Endothelial cell of umbilical vein (primary cell): ENCODE measurements around the gene GYS1. TPM values are rescaled to one million over a fixed set of nuclear protein-coding genes. Genes with fewer than 3 reads are reported as not detected.

Experiments
- BruUV-seq: library from RNA; stranded (reverse); fragments of 400-500 nt; replicated peaks from 2 replicates; lab custom pipeline; 2021; lab: Mats Ljungman, UMichigan
- CTCF ChIA-PET: fragments of 300-600, 350-600 bp; sonication (Branson Sonifier 250); formaldehyde crosslinking; loops from one replicate; lab custom pipeline; 2021; ENCODE audit warnings: antibody characterized with exemption, inconsistent platforms; lab: Charles Lee
- POLR2A ChIA-PET: fragments of 300-600, 350-600 bp; sonication (Branson Sonifier 250); formaldehyde crosslinking; loops from one replicate; lab custom pipeline; 2021; ENCODE audit warnings: antibody characterized with exemption, inconsistent platforms; lab: Charles Lee
- DNase-seq: peaks from one replicate; pipeline ENCODE4 v3.0.0-alpha.2; 2011; ENCODE audit warnings: low read depth, low spot score
- FAIRE-seq: peaks from 2 replicates; lab custom pipeline; 2011; peaks lifted over from hg19 to GRCh38; lab: Jason Lieb, UNC
- H2AFZ ChIP-seq: 2 replicates; pipeline ENCODE4 v1.6.0; 2012; ENCODE audit warnings: low read depth, low read length, control low read depth, inconsistent platforms
- H3K27ac ChIP-seq: 2 replicates; pipeline ENCODE4 v1.5.1; 2011; ENCODE audit warnings: low read depth, mild to moderate bottlenecking, control low read depth, low read length, moderate library complexity; ENCODE audit not compliant: insufficient read depth
- H3K27me3 ChIP-seq, 2 experiments: 2 replicates each; pipeline versions ENCODE4 v1.6.0 to v1.6.1; 2011; ENCODE audit warnings: low read length in 2 of 2, mixed read lengths in 1 of 2; ENCODE audit not compliant: control insufficient read depth in 2 of 2, insufficient read depth in 2 of 2
- H3K36me3 ChIP-seq, 2 experiments: 2 replicates in 1 of 2; 3 replicates in 1 of 2; pipeline ENCODE4 v1.5.1; 2011; ENCODE audit warnings: low read length in 2 of 2, mild to moderate bottlenecking in 1 of 2, moderate library complexity in 1 of 2; ENCODE audit not compliant: control insufficient read depth in 2 of 2, insufficient read depth in 2 of 2; ENCODE audit errors: extremely low read depth in 1 of 2
- H3K4me1 ChIP-seq: 3 replicates; pipeline ENCODE4 v1.5.1; 2011; ENCODE audit warnings: mild to moderate bottlenecking, low read length; ENCODE audit not compliant: control insufficient read depth, insufficient read depth; ENCODE audit errors: extremely low read depth
- H3K4me2 ChIP-seq: 2 replicates; pipeline ENCODE4 v1.6.1; 2011; ENCODE audit warnings: low read length, control low read depth, mixed read lengths; ENCODE audit not compliant: insufficient read depth
- H3K4me3 ChIP-seq, 3 experiments: fragments of 200-600 bp in 1 of 3; sonication (generic), shearing (Covaris generic) in 1 of 3; replicated peaks in 1 of 3; 2 replicates each; pipeline ENCODE4 v1.5.1; 2011 to 2016; ENCODE audit warnings: control low read depth in 3 of 3, low read length in 3 of 3, mild to moderate bottlenecking in 2 of 3, inconsistent platforms in 1 of 3, low read depth in 1 of 3, moderate library complexity in 1 of 3; ENCODE audit not compliant: insufficient read depth in 1 of 3
- H3K79me2 ChIP-seq: 2 replicates; pipeline ENCODE4 v1.6.0; 2012; ENCODE audit warnings: low read length, inconsistent platforms; ENCODE audit not compliant: control insufficient read depth, insufficient read depth
- H3K9ac ChIP-seq: replicated peaks from 2 replicates; pipeline ENCODE3; 2011; ENCODE audit warnings: low read length, control low read depth; ENCODE audit not compliant: insufficient read depth; ENCODE audit errors: extremely low read depth
- H3K9me1 ChIP-seq: replicated peaks from 3 replicates; pipeline ENCODE4 v1.6.0; 2011; ENCODE audit warnings: mild to moderate bottlenecking, low read length; ENCODE audit not compliant: control insufficient read depth, insufficient read depth; ENCODE audit errors: extremely low read depth
- H3K9me3 ChIP-seq: replicated peaks from 2 replicates; pipeline ENCODE4 v1.5.1; 2012; ENCODE audit warnings: low read length, inconsistent platforms; ENCODE audit not compliant: control insufficient read depth, insufficient read depth
- H4K20me1 ChIP-seq: replicated peaks from 2 replicates; pipeline ENCODE3; 2011; ENCODE audit warnings: mild to moderate bottlenecking, low read length; ENCODE audit not compliant: control insufficient read depth, insufficient read depth; ENCODE audit errors: extremely low read depth
- EZH2 ChIP-seq: IDR thresholded peaks from 2 replicates; pipeline ENCODE4 v1.6.1; 2012; ENCODE audit warnings: borderline replicate concordance, low read depth, mild to moderate bottlenecking, moderate library complexity, low read length, inconsistent platforms; ENCODE audit not compliant: severe bottlenecking
- FOS ChIP-seq: IDR thresholded peaks from 2 replicates; pipeline ENCODE4 v1.6.1; 2011; ENCODE audit warnings: mild to moderate bottlenecking, low read length, moderate library complexity, borderline replicate concordance; ENCODE audit not compliant: insufficient read depth
- JUN ChIP-seq: IDR thresholded peaks from 2 replicates; pipeline ENCODE4 v1.6.1; 2011; ENCODE audit warnings: borderline replicate concordance, low read depth; ENCODE audit not compliant: insufficient read length, insufficient read depth
- MYC ChIP-seq: IDR thresholded peaks from one replicate; pipeline ENCODE4 v1.6.1; 2011; ENCODE audit warnings: mild to moderate bottlenecking, low read depth, low read length
- POLR2A ChIP-seq: IDR thresholded peaks from 2 replicates; pipeline ENCODE4 v1.6.1; 2012; ENCODE audit warnings: low read depth, mild to moderate bottlenecking, control low read depth, low read length
- dilution Hi-C: fragments of 300-500 bp; cut with MboI; formaldehyde crosslinking; loops from one replicate; pipeline ENCODE4 v1.15.0; 2019; ENCODE audit warnings: low sequenced_read_pairs; ENCODE audit not compliant: extremely low pct_ligation_motif_present
- intact Hi-C: fragments of 100-400 bp; cut with micrococcal nuclease; formaldehyde crosslinking; loops from one replicate; pipeline ENCODE4 v1.10.0; 2022
- polyA plus RNA-seq, 4 experiments: library from polyadenylated mRNA; depleted of rRNA in 3 of 4; stranded (reverse) in 3 of 4; unstranded in 1 of 4; fragments of >200 nt; gene quantifications; 2 replicates each; pipeline versions ENCODE4 v1.2.1 to v1.2.3, GENCODE V29; 2011 to 2012; ENCODE audit warnings: missing spikeins in 1 of 4
- total RNA-seq: library from RNA; stranded (reverse); gene quantifications from 2 replicates; pipeline ENCODE4 v1.2.3, GENCODE V29; 2021
- TF ChIP-seq, protein P1 (sequence below), 2 donors: IDR thresholded peaks; 1 replicate in 1 of 2; 2 replicates in 1 of 2; pipeline ENCODE4 v1.5.1; 2011; ENCODE audit warnings: low read length in 2 of 2, mild to moderate bottlenecking in 2 of 2, moderate library complexity in 2 of 2, control low read depth in 1 of 2, inconsistent platforms in 1 of 2, low read depth in 1 of 2; ENCODE audit not compliant: insufficient read depth in 1 of 2; ENCODE audit errors: extremely low read depth in 1 of 2

The GYS1 gene
- total and polyA plus RNA-seq, 2 donors (not counting 3 experiments of a cell fraction or from before 2014, with no cell fraction given): 39.0 to 58.9 TPM

DNA sequence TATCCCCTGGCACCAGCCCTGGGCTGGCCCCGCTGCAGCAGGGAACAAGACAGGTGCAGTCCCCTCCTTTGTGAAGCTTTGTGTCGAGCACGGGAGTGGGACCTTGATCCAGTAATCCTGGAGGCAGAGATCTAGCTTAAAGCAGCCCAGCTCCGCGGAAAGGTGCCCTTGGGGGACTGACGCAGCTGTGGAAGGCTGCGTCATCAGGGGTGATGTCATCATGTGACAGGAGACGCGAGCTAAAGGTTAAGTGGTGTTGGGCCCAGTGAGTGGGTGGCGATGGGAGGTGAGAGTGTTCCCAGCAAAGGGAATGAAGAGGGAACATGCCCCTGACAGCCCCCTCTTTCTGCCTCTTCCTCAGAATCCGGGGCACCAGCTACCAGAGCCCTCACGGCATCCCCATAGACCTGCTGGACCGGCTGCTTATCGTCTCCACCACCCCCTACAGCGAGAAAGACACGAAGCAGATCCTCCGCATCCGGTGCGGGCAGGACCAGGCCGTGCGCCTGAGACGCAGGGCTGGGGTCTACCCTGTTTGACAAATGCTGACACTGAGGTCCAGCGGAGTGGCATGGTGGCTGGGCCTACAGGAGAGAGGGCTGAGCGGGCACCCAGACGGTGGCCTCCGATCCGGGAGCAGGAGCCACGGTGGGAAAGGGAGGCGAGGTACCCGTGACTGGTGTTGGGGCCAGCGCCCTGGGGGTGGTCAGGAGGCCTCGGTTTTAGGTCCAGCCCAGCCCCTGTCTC lies 21.2 kb upstream of the GYS1 start:
- intact Hi-C loops (no loop called here), dilution Hi-C loops (no loop called here)
- FAIRE-seq: no peak
- Histone ChIP-seq H3K4me2 (no peak overlapping the region), H3K9ac (no peak overlapping the region), H3K36me3 (peaks cover 0 to 32% of the 10 kb centered on the region in 2 experiments), H3K4me1 (peaks cover 10% of the 10 kb centered on the region), H3K27ac (no peak overlapping the region), H4K20me1 (no peaks in the 10 kb centered on the region), H3K79me2 (no peaks in the 10 kb centered on the region), H3K9me1 (no peaks in the 10 kb centered on the region), H2AFZ (no peak overlapping the region), H3K27me3 (no peaks in the 10 kb centered on the region), H3K4me3 (no peak overlapping the region), H3K9me3 (no peaks in the 10 kb centered on the region)
- CTCF ChIA-PET: interaction anchor here (1.0 to 7.2 kb wide), 2 partner anchors 14 to 83 kb away, joined by 3 to 59 read pairs; no protein-coding TSS in a partner anchor
- no peak for DNase-seq
- TF ChIP-seq, protein P1, sequence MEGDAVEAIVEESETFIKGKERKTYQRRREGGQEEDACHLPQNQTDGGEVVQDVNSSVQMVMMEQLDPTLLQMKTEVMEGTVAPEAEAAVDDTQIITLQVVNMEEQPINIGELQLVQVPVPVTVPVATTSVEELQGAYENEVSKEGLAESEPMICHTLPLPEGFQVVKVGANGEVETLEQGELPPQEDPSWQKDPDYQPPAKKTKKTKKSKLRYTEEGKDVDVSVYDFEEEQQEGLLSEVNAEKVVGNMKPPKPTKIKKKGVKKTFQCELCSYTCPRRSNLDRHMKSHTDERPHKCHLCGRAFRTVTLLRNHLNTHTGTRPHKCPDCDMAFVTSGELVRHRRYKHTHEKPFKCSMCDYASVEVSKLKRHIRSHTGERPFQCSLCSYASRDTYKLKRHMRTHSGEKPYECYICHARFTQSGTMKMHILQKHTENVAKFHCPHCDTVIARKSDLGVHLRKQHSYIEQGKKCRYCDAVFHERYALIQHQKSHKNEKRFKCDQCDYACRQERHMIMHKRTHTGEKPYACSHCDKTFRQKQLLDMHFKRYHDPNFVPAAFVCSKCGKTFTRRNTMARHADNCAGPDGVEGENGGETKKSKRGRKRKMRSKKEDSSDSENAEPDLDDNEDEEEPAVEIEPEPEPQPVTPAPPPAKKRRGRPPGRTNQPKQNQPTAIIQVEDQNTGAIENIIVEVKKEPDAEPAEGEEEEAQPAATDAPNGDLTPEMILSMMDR (IDR thresholded peaks at IDR 0.05; ENCODE audit: extremely low read depth in 1 of 2, insufficient read depth in 1 of 2, low read depth in 1 of 2, low read length in 2 of 2): no peak
- TF ChIP-seq JUN: no peak
- no peak for TF ChIP-seq EZH2
- TF ChIP-seq POLR2A: no peak
- no peak for TF ChIP-seq MYC
- TF ChIP-seq FOS: no peak
- POLR2A ChIA-PET: no interaction called here
- BruUV-seq: no TSS peak
